ENCODE data around the gene GFOD1. TPM values are rescaled to one million over a fixed set of nuclear protein-coding genes. Genes with fewer than 3 reads are reported as not detected.

GFOD1 gene
- polyA plus RNA-seq, 1 of the 3 experiments (the other 2 are of a cell fraction): 1.6 TPM

- TF ChIP-seq CTCF (IDR thresholded peaks at IDR 0.05) (no peak), ZBTB33 (IDR thresholded peaks at IDR 0.05; ENCODE audit: borderline replicate concordance, low read depth) (no peak), TEAD4 (IDR thresholded peaks at IDR 0.05; ENCODE audit: borderline replicate concordance, insufficient read depth) (no peak), FOXJ3 (CRISPR knock-in tag; IDR thresholded peaks at IDR 0.05) (no peak), MAX (IDR thresholded peaks at IDR 0.05; ENCODE audit: low read depth) (no peak), TCF12 (IDR thresholded peaks at IDR 0.05) (no peak)
These were observed 152.4 kb downstream of the GFOD1 start (continued) for GRCh38 chr6:13334953-13335352.

GRCh38 chr6:13332349-13332706 is 155.1 kb downstream of the GFOD1 start:
- Histone ChIP-seq H3K27me3 (ENCODE audit: insufficient read depth) (no peaks in the 10 kb centered on the region), H3K4me3 (ENCODE audit: low read depth in 2 of 2, low read length in 1 of 2) (no peak overlapping the region), H3K79me2 (ENCODE audit: insufficient read depth) (peaks cover 5% of the 10 kb centered on the region), H3K27ac (ENCODE audit: low read depth in 2 of 2, low read length in 1 of 2) (no peak overlapping the region), H3K4me2 (no peak overlapping the region), H3K4me1 (ENCODE audit: control insufficient read depth in 1 of 2, insufficient read depth in 2 of 2, low read depth in 1 of 2, low read length in 1 of 2) (peaks cover 4 to 5% of the 10 kb centered on the region in 2 experiments; a peak in 3 of 4 replicates), H3K9ac (no peak overlapping the region), H3K9me3 (no peaks in the 10 kb centered on the region), H3K9me2 (no peaks in the 10 kb centered on the region), H3K36me3 (replicated peaks in 1 of 2; ENCODE audit: control insufficient read depth in 1 of 2, insufficient read depth in 2 of 2, low read length in 1 of 2) (no peaks in the 10 kb centered on the region), H3F3A (replicated peaks; ENCODE audit: insufficient read depth) (peaks cover 8% of the 10 kb centered on the region), H2AFZ (ENCODE audit: low read depth) (no peak overlapping the region), H4K20me1 (ENCODE audit: insufficient read depth) (no peaks in the 10 kb centered on the region)
- DNase-seq: no peak
- CTCF ChIA-PET: interaction anchor here (0.6 to 11.4 kb wide), 12 partner anchors 9 to 504 kb away, joined by 3 to 143 read pairs (median 4); partner anchors contain the start of gene SIRT5
- WGBS (ENCODE audit: low lambda C conversion rate): 60% methylated on average over 2 of the region's 2 CpGs
- TF ChIP-seq USF1 (IDR thresholded peaks at IDR 0.05; ENCODE audit: borderline replicate concordance, low read depth) (no peak), NFIC (IDR thresholded peaks at IDR 0.05; ENCODE audit: borderline replicate concordance) (no peak), PBX3 (IDR thresholded peaks at IDR 0.05) (no peak), MAX (IDR thresholded peaks at IDR 0.05; ENCODE audit: low read depth) (no peak), TCF12 (IDR thresholded peaks at IDR 0.05) (no peak), RXRA (IDR thresholded peaks at IDR 0.05; ENCODE audit: borderline replicate concordance, low read depth) (no peak), RCOR1 (IDR thresholded peaks at IDR 0.05; ENCODE audit: low read length) (no peak), RAD21 (IDR thresholded peaks at IDR 0.05; ENCODE audit: low read length) (no peak), EP300 (IDR thresholded peaks at IDR 0.05; ENCODE audit: borderline replicate concordance in 1 of 2, low read depth in 1 of 2, low read length in 1 of 2) (no peak), EZH2phosphoT487 (IDR thresholded peaks at IDR 0.05; ENCODE audit: borderline replicate concordance, low read depth) (no peak), TEAD4 (IDR thresholded peaks at IDR 0.05; ENCODE audit: borderline replicate concordance, insufficient read depth) (no peak), ZBTB33 (IDR thresholded peaks at IDR 0.05; ENCODE audit: borderline replicate concordance, low read depth) (no peak), GABPA (IDR thresholded peaks at IDR 0.05; ENCODE audit: low read depth) (no peak), YY1 (IDR thresholded peaks at IDR 0.05; ENCODE audit: low read depth) (no peak), JUND (IDR thresholded peaks at IDR 0.05) (no peak), RFX5 (IDR thresholded peaks at IDR 0.05; ENCODE audit: low read length) (no peak)
- POLR2A ChIA-PET: no interaction called here
